GM23248 (cell line): ENCODE results near the gene HADHB. TPM values are rescaled to one million over a fixed set of nuclear protein-coding genes. Genes with fewer than 3 reads are reported as not detected.
"Not testable (repeated sequence)": the region's sequence is repeated elsewhere in the genome, so short reads cannot be mapped to it uniquely, and the experiment has no call there.

ENCODE experiments used
- DNase-seq: peaks from one replicate; pipeline ENCODE4 v3.0.0-alpha.2; 2015
- H2AFZ ChIP-seq: fragments of 200-600 bp; sonication (generic); 2 replicates; pipeline ENCODE4 v1.6.1; 2016; ENCODE audit warnings: antibody characterized with exemption
- H3F3A ChIP-seq: fragments of 200-600 bp; sonication (generic); 2 replicates; pipeline ENCODE4 v1.6.1; 2016; ENCODE audit warnings: mild to moderate bottlenecking, antibody characterized with exemption, mixed run types; ENCODE audit not compliant: insufficient read depth
- H3K27ac ChIP-seq: fragments of 200-600 bp; sonication (generic); 2 replicates; pipeline ENCODE4 v1.5.1; 2016; ENCODE audit warnings: mild to moderate bottlenecking
- H3K27me3 ChIP-seq: fragments of 200-600 bp; sonication (generic); replicated peaks from 2 replicates; pipeline ENCODE4 v1.6.1; 2016; ENCODE audit warnings: mild to moderate bottlenecking; ENCODE audit not compliant: insufficient read depth
- H3K36me3 ChIP-seq: fragments of 200-600 bp; sonication (generic); 2 replicates; pipeline ENCODE4 v1.6.1; 2016; ENCODE audit warnings: low read depth, mild to moderate bottlenecking
- H3K4me1 ChIP-seq: fragments of 200-600 bp; sonication (generic); 2 replicates; pipeline ENCODE4 v1.6.1; 2016; ENCODE audit warnings: mild to moderate bottlenecking; ENCODE audit not compliant: insufficient read depth
- H3K4me2 ChIP-seq: fragments of 200-600 bp; sonication (generic); one replicate; pipeline ENCODE4 v1.6.1; 2016; ENCODE audit warnings: mild to moderate bottlenecking; ENCODE audit not compliant: unreplicated experiment
- H3K4me3 ChIP-seq: fragments of 200-600 bp; sonication (generic); 2 replicates; pipeline ENCODE4 v1.5.1; 2016; ENCODE audit warnings: mild to moderate bottlenecking
- H3K79me2 ChIP-seq: fragments of 200-600 bp; sonication (generic); 2 replicates; pipeline ENCODE4 v1.6.1; 2016; ENCODE audit warnings: mild to moderate bottlenecking; ENCODE audit not compliant: insufficient read depth
- H3K9ac ChIP-seq: fragments of 200-600 bp; sonication (generic); 2 replicates; pipeline ENCODE4 v1.6.1; 2016; ENCODE audit warnings: mild to moderate bottlenecking
- H3K9me2 ChIP-seq: fragments of 200-600 bp; sonication (generic); 2 replicates; pipeline ENCODE4 v1.6.1; 2016; ENCODE audit warnings: mixed run types, mild to moderate bottlenecking, moderate library complexity; ENCODE audit not compliant: insufficient read depth
- H3K9me3 ChIP-seq: fragments of 200-600 bp; sonication (generic); one replicate; pipeline ENCODE4 v1.6.1; 2017; ENCODE audit warnings: low read depth
- H4K20me1 ChIP-seq: fragments of 200-600 bp; sonication (generic); 2 replicates; pipeline ENCODE4 v1.6.0; 2016; ENCODE audit not compliant: insufficient read depth
- EZH2 ChIP-seq: fragments of 200-600 bp; sonication (generic); IDR thresholded peaks from 2 replicates; pipeline ENCODE4 v1.6.1; 2018; ENCODE audit warnings: antibody characterized with exemption, mild to moderate bottlenecking; ENCODE audit not compliant: insufficient read depth, poor library complexity, severe bottlenecking
- EZH2phosphoT487 ChIP-seq: fragments of 200-600 bp; sonication (generic); IDR thresholded peaks from 2 replicates; pipeline ENCODE4 v1.6.1; 2018; ENCODE audit warnings: antibody characterized with exemption, moderate library complexity, mild to moderate bottlenecking, low read depth; ENCODE audit not compliant: insufficient read depth
- WGBS, 2 experiments: methylation state at CpG; one replicate each; pipeline ENCODE4 v1.1.6; 2015 to 2017; ENCODE audit warnings: low lambda C conversion rate in 2 of 2, low coverage in 1 of 2; ENCODE audit errors: missing lambda C conversion rate in 2 of 2; 5-methylcytosine and 5-hydroxymethylcytosine counted together
- in situ Hi-C: fragments of 300-500 bp; cut with MboI; formaldehyde crosslinking; loops from 2 replicates; pipeline ENCODE4 v1.15.0; 2020
- polyA plus RNA-seq: library from polyadenylated mRNA; unstranded; fragments of >200 nt; fragmentation: Nextera tagmentation; extraction: Ambion mirVana; gene quantifications from 2 replicates; pipeline ENCODE4 v1.2.1, GENCODE V29; 2016
- total RNA-seq: library from RNA; depleted of rRNA; stranded (reverse); fragments of >200 nt; shearing (Covaris generic); gene quantifications from 2 replicates; pipeline ENCODE4 v1.2.3, GENCODE V29; 2014

HADHB gene
- total and polyA plus RNA-seq, 2 experiments from 2014 or later = 99.2 to 140 TPM

- TF ChIP-seq EZH2 (no peak), EZH2phosphoT487 (no peak)
- H2AFZ ChIP-seq = 0 out of 2 replicates have a peak overlapping the region, but pooled peaks have one; percentile 27
- peaks cover 14% of the 10 kb centered on the region for H3F3A ChIP-seq
- H3K9ac ChIP-seq = no peak overlapping the region
- no peaks in the 10 kb centered on the region for H3K9me2 ChIP-seq
- H3K27me3 ChIP-seq = no peaks in the 10 kb centered on the region
- peak; percentile 90 for DNase-seq
- no peak overlapping the region for H3K4me3 ChIP-seq
- H3K79me2 ChIP-seq = no peaks in the 10 kb centered on the region
- no peaks in the 10 kb centered on the region for H4K20me1 ChIP-seq
- WGBS, 2 experiments = 2 to 3% methylated on average over 7 of the region's 7 CpGs
- no peak overlapping the region for H3K4me2 ChIP-seq
- H3K9me3 ChIP-seq = no peaks in the 10 kb centered on the region
- in situ Hi-C loops = no loop called here
- no peak overlapping the region for H3K27ac ChIP-seq
- H3K36me3 ChIP-seq = no peaks in the 10 kb centered on the region
- H3K4me1 ChIP-seq = peaks cover 11% of the 10 kb centered on the region
Observed at GRCh38 chr2:26330114-26330549, 85.4 kb downstream of the HADHB start.

GRCh38 chr2:26330604-26331003, 85.9 kb downstream of the HADHB start:
- H3K9me3 ChIP-seq = no peaks in the 10 kb centered on the region
- H3K27ac ChIP-seq = no peak overlapping the region
- no peaks in the 10 kb centered on the region for H3K9me2 ChIP-seq
- no peak for DNase-seq
- peaks cover 14% of the 10 kb centered on the region for H3F3A ChIP-seq
- in situ Hi-C loops = no loop called here
- peaks cover 11% of the 10 kb centered on the region for H3K4me1 ChIP-seq
- H2AFZ ChIP-seq = 0 out of 2 replicates have a peak overlapping the region, but pooled peaks have one; percentile 27
- H3K27me3 ChIP-seq = no peaks in the 10 kb centered on the region
- H3K79me2 ChIP-seq = no peaks in the 10 kb centered on the region
- H3K9ac ChIP-seq = no peak overlapping the region
- 61 to 77% methylated on average over 3 of the region's 3 CpGs for WGBS, 2 experiments
- no peaks in the 10 kb centered on the region for H4K20me1 ChIP-seq
- H3K4me3 ChIP-seq = no peak overlapping the region
- H3K36me3 ChIP-seq = no peaks in the 10 kb centered on the region
- H3K4me2 ChIP-seq = no peak overlapping the region
- TF ChIP-seq EZH2phosphoT487 (no peak), EZH2 (no peak)

- in situ Hi-C loops, H4K20me1 ChIP-seq, H3K9me2 ChIP-seq, H2AFZ ChIP-seq, H3K36me3 ChIP-seq, H3K9ac ChIP-seq, H3K9me3 ChIP-seq, H3K79me2 ChIP-seq, H3K27ac ChIP-seq, H3K4me3 ChIP-seq, H3K4me2 ChIP-seq, DNase-seq, H3K27me3 ChIP-seq: not testable (repeated sequence)
- Histone ChIP-seq H3K4me1 (peaks cover 11% of the 10 kb centered on the region), H3F3A (peaks cover 14% of the 10 kb centered on the region)
- 80 to 85% methylated on average over 8 of the region's 8 CpGs for WGBS, 2 experiments
Observed at GRCh38 chr2:26331321-26331720, 86.6 kb downstream of the HADHB start.

GRCh38 chr2:26333293-26333692, 88.6 kb downstream of the HADHB start:
- H3K9me3 ChIP-seq = no peaks in the 10 kb centered on the region
- TF ChIP-seq EZH2 = no peak
- TF ChIP-seq EZH2phosphoT487 = no peak
- H3K4me1 ChIP-seq = no peaks in the 10 kb centered on the region
- no peak overlapping the region for H3K9ac ChIP-seq
- no peaks in the 10 kb centered on the region for H3K27me3 ChIP-seq
- H3F3A ChIP-seq = peaks cover 4% of the 10 kb centered on the region; the same call in 1 of the 2 replicates
- DNase-seq = no peak
- no peak overlapping the region for H3K4me3 ChIP-seq
- no peaks in the 10 kb centered on the region for H3K9me2 ChIP-seq
- H3K4me2 ChIP-seq = no peak overlapping the region
- no peak overlapping the region for H3K27ac ChIP-seq
- in situ Hi-C loops = no loop called here
- H4K20me1 ChIP-seq = no peaks in the 10 kb centered on the region
- no peaks in the 10 kb centered on the region for H3K79me2 ChIP-seq
- no peak overlapping the region for H2AFZ ChIP-seq
- whole genome bisulfite sequencing, 2 experiments = 4 to 9% methylated on average over 2 of the region's 2 CpGs
- no peaks in the 10 kb centered on the region for H3K36me3 ChIP-seq

GRCh38 chr2:26335231-26335630, 90.5 kb downstream of the HADHB start:
- Histone ChIP-seq H4K20me1 (no peaks in the 10 kb centered on the region), H3K4me2 (no peak overlapping the region), H3K27ac (no peak overlapping the region), H3K4me3 (no peak overlapping the region), H2AFZ (no peak overlapping the region), H3K4me1 (no peaks in the 10 kb centered on the region), H3K9ac (no peak overlapping the region), H3F3A (no peaks in the 10 kb centered on the region), H3K36me3 (no peaks in the 10 kb centered on the region), H3K9me2 (no peaks in the 10 kb centered on the region), H3K9me3 (no peaks in the 10 kb centered on the region), H3K27me3 (no peaks in the 10 kb centered on the region), H3K79me2 (no peaks in the 10 kb centered on the region)
- WGBS, 2 experiments = 4 to 12% methylated on average over 3 of the region's 3 CpGs
- TF ChIP-seq EZH2 = no peak
- TF ChIP-seq EZH2phosphoT487 = no peak
- in situ Hi-C loops = no loop called here
- no peak for DNase-seq
